T-helper 1 cell (primary cell): ENCODE data around the gene COA7.
A peak's percentile ranks its signal among the peaks of the same experiment; 100 is the strongest.
"Not testable (repeated sequence)": the region's sequence is repeated elsewhere in the genome, so short reads cannot be mapped to it uniquely, and the experiment has no call there.

Experiments
- DNase-seq, 5 donors: peaks; one replicate each; pipeline ENCODE4 v3.0.0-alpha.2; 2012 to 2020

COA7 gene

GRCh38 chr1:52702886-52703787, 5.0 kb upstream of the COA7 start:
- peak; percentile 59 to 92 (median 72) for DNase-seq

GRCh38 chr1:52695627-52696026, 2.5 kb downstream of the COA7 start:
- DNase-seq: no peak

- no peak for DNase-seq
These were observed 4.3 kb downstream of the COA7 start for GRCh38 chr1:52693843-52694242.

GRCh38 chr1:52693351-52693750, 4.8 kb downstream of the COA7 start:
- DNase-seq: not testable (repeated sequence)

DNA sequence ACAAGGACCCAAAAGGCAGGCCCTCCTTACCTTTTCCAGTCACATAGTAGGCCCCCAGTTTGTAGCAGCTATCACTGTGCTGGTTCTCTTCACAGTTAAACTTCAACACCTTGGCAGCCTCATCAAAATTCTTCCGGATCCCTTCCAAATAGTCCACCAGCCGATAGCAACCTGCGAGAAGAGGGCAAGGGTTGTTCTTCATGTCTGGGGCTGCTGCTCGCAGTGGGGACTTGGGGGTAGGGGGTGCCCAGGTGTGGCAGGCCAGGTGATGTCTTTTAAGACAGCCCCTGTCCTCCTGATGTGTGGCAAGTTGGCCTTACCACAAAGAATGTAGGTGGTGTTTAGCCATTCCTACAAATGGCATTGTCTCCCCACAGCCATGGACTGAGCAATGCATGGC, 5.5 kb downstream of the COA7 start:
- DNase-seq: no peak

- no peak for DNase-seq
These were observed 6.3 kb downstream of the COA7 start for GRCh38 chr1:52691821-52692220.

- DNase-seq: no peak
These were observed 11.3 kb downstream of the COA7 start for GRCh38 chr1:52686830-52687229.

DNA sequence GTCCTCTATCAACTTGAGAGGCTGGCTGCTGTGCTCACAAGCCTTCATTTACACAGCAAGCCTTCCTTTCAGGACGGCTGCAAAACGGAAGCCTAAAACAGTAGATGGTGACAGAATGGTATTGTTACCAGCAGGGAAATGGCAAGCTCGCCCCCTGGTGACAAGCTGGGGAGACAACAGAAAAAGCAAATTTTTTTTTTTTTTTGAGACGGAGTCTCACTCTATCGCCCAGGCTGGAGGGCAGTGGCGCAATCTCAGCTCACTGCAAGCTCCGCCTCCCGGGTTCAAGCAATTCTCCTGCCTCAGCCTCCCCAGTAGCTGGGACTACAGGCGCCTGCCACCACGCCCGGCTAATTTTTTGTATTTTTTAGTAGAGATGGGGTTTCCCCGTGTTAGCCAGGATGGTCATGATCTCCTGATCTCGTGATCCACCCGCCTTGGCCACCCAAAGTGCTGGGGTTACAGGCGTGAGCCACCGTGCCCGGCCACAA, 11.8 kb downstream of the COA7 start:
- peak; percentile 39 to 86 (median 67) for DNase-seq

DNA sequence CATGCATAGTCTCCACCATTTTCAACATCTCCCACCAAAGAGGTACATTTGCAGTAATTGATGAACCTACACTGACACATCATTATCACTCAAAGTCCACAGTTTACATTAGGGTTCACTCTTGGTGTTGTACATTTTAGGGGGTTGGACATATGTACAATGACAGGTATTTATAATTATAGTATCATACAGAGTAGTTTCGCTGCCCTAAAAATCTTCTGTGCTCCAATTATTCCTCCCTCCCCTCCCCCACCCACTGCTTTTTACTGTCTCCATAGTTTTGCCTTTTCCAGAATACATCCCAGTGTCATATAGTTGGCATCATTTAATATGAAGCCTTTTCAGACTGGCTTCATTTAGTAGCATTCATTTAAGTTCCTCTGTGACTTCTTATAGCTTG, 13.6 kb downstream of the COA7 start:
- DNase-seq: no peak

- peak in 1 of 5 donors; percentile 47 for DNase-seq
These were observed 14.7 kb downstream of the COA7 start for GRCh38 chr1:52683367-52683940.

DNA sequence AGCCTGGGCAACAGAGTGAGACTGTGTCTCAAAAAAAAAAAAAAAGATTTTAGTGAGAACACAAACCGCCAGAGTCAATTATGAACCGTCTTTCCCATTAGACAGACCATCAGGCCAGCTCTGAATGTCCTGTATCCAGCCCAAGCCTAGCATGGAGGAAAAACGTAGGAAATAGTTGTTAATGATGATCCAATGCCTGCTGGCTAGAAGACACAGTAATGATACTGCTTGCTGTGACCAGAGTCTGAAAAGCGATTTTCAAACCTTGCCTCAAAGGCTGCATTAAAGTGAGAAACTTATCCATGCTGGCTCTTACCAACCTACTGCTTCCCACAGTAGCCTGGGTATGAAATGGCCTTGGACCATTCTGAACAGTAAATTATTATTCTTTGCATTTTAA, 17.0 kb downstream of the COA7 start:
- DNase-seq: no peak

- no peak for DNase-seq
These were observed 17.8 kb downstream of the COA7 start for GRCh38 chr1:52680353-52680752.

GRCh38 chr1:52679498-52679897, 18.6 kb downstream of the COA7 start:
- DNase-seq: no peak

DNA sequence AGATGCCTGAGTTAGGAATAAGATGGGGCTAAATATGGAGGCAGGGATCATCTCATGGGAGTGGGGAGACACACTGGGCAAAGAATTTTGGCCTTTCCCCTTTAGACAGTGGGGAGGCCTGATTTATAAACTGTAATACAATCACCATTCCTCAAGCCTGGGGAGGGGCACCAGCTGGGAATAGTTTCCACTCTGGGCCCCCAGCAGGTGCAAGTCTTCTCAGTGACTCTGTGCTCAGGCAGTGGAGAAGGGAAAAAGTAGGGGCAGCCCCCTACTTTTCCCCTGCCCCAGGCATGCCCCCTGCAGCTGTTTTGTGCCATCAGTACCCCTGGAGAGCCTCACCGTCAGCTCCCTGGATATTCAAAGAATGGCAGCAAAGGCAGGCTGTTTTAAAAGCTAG, 19.1 kb downstream of the COA7 start:
- DNase-seq: no peak

- no peak for DNase-seq
These were observed 20.9 kb downstream of the COA7 start for GRCh38 chr1:52677076-52677806.

DNA sequence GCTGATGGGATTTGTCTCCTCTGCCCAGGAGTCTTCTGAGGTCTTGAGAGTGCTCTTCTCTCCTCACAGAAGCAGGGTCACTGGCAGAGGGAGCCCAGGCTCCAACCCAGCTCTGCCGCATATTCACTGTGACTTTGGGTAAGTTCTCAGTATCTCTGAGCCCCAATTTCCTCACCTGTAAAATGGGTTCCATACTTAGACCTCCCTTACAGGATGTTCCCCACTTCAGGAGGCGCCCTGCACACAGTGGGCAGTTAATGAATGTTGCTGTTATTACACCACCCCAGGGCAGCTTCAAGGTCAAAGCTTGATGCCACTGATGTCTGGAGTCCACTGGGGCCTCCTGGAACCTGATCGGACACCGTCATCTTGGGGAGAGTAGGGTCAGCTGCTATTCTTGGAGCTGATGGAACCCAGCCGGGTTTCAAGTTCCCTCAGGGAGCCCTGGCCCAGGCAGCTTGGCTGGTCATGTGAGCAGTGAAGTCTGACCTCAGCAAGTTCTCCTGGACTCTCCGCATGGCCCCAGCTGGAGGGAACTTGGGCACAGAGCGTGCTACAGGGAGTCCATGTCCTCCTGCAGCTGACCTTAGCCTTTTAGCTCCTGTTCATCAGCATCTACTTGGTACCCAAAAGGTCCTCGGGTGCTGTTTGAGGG, 21.8 kb downstream of the COA7 start:
- DNase-seq: no peak

GRCh38 chr1:52674497-52675384, 23.4 kb downstream of the COA7 start:
- peak in 1 of 5 donors; percentile 35 for DNase-seq

DNA sequence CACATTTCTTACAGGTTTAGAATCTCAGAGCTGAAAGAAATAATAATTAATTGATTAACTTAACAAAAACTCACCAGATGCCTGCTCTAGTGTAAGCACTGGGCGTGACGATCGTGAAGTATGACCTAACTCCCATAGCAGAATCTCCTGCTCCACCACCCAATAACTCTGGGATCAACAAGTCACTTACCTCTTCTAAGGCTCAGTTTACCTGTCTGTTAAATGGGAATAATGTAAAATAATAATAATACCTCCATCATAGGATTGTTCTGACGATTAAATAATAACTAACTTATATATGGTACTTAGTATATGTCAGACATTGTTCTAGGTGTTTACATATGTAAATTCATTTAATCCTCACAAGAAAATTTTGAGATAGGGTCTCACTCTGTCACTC, 24.6 kb downstream of the COA7 start:
- no peak for DNase-seq

GRCh38 chr1:52672946-52673345, 25.2 kb downstream of the COA7 start:
- no peak for DNase-seq

DNA sequence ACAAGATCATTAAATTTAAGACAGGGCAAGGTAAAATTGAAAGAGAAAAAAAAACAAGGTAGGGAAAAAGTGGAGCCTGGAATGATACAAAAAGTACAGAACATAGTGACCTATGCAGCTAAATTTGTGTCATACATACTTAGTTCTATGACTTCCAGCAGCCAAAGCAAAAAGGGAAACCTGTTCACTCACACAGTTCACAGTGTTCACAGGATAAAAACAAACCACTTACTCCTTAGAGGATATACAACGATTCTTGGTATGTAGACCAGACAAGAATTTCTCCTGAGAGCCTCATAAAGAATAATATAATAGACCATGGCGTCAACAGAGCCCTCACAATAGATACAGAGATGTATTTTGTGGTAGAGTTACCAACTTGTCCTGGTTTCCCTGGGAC, 27.5 kb downstream of the COA7 start:
- no peak for DNase-seq

GRCh38 chr1:52669696-52670095, 28.5 kb downstream of the COA7 start:
- DNase-seq: no peak

DNA sequence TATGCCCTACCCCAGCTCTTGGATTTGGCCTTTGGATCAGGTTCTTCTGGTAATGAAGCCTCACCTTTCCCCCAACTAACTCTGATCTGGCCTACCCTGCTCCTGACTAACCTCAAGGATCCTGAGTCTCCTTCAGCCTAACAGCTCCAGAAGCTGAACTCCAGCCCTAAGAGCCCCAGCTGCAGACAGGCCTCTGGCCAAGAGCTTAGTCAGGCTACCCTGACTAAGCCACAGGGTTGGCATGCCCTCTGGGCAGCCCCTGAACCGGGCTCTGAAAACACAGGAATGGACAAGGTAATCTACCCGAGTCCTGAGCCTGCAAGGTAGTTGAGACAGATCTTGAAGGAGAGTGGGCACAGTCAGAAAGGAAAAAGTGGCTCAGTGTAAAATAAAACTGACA, 29.4 kb downstream of the COA7 start:
- DNase-seq: no peak
